SU-DHL-6 (cell line): Measurements from ENCODE around the gene CRYGA.

Source experiments
- H2AFZ ChIP-seq: fragments of 200-600 bp; sonication (generic); 2 replicates; pipeline ENCODE4 v1.6.1; 2014; ENCODE audit warnings: low read depth, mild to moderate bottlenecking, moderate library complexity, mixed read lengths, antibody characterized with exemption, low read length; ENCODE audit not compliant: severe bottlenecking
- H3F3A ChIP-seq: fragments of 200-600 bp; shearing (Covaris generic); 2 replicates; pipeline ENCODE4 v1.6.0; 2016; ENCODE audit warnings: antibody characterized with exemption, mild to moderate bottlenecking; ENCODE audit not compliant: insufficient read depth
- H3K27ac ChIP-seq: fragments of 200-600 bp; sonication (generic); 2 replicates; pipeline ENCODE4 v1.5.1; 2016; ENCODE audit warnings: low read depth, mild to moderate bottlenecking, low read length, moderate library complexity, mixed read lengths
- H3K27me3 ChIP-seq: fragments of 200-600 bp; sonication (generic), shearing (Covaris generic); 2 replicates; pipeline ENCODE4 v1.6.0; 2014; ENCODE audit warnings: mild to moderate bottlenecking, low read length
- H3K36me3 ChIP-seq: fragments of 200-600 bp; sonication (generic); 2 replicates; pipeline ENCODE4 v1.6.1; 2014; ENCODE audit warnings: mild to moderate bottlenecking, low read length, mixed read lengths
- H3K4me2 ChIP-seq: fragments of 300-600, 200-600 bp; shearing (Covaris generic), sonication (generic); 2 replicates; pipeline ENCODE4 v1.6.0; 2014; ENCODE audit warnings: low read length, low read depth, mild to moderate bottlenecking; ENCODE audit not compliant: poor library complexity, severe bottlenecking
- H3K4me3 ChIP-seq: fragments of 200-600 bp; sonication (generic); 2 replicates; pipeline ENCODE4 v1.5.1; 2014; ENCODE audit warnings: antibody characterized with exemption, low read length, mild to moderate bottlenecking, mixed read lengths; ENCODE audit not compliant: insufficient read depth, poor library complexity, severe bottlenecking
- H3K79me2 ChIP-seq: fragments of 200-600 bp; sonication (generic); 2 replicates; pipeline ENCODE4 v1.6.1; 2014; ENCODE audit warnings: mild to moderate bottlenecking, low read length, moderate library complexity; ENCODE audit not compliant: insufficient read depth
- H3K9ac ChIP-seq: fragments of 200-600 bp; sonication (generic); 2 replicates; pipeline ENCODE4 v1.7.0; 2014; ENCODE audit warnings: mild to moderate bottlenecking, low read length
- H3K9me2 ChIP-seq: fragments of 200-600 bp; sonication (generic); replicated peaks from 2 replicates; pipeline ENCODE4 v1.6.1; 2014; ENCODE audit warnings: low read length; ENCODE audit not compliant: insufficient read depth
- H3K9me3 ChIP-seq: fragments of 200-600 bp; sonication (generic); 2 replicates; pipeline ENCODE4 v1.6.1; 2014; ENCODE audit warnings: low read length, mixed read lengths; ENCODE audit not compliant: insufficient read depth
- H4K20me1 ChIP-seq: fragments of 200-600 bp; sonication (generic); 2 replicates; pipeline ENCODE4 v1.6.1; 2014; ENCODE audit warnings: low read depth, mild to moderate bottlenecking, antibody characterized with exemption, low read length, moderate library complexity, mixed read lengths
- EZH2phosphoT487 ChIP-seq: fragments of 200-600 bp; sonication (generic), shearing (Covaris generic); conservative IDR thresholded peaks from 2 replicates; pipeline ENCODE4 v1.6.1; 2018; ENCODE audit warnings: mild to moderate bottlenecking, antibody characterized with exemption, low read length, moderate library complexity, mixed read lengths
- TF ChIP-seq, protein P1 (sequence below): fragments of 200-600 bp; sonication (generic); IDR thresholded peaks from one replicate; pipeline ENCODE4 v1.5.1; 2017; ENCODE audit warnings: antibody characterized with exemption, mild to moderate bottlenecking, low read length, moderate library complexity; ENCODE audit not compliant: insufficient read depth, poor library complexity, severe bottlenecking

The CRYGA gene

DNA sequence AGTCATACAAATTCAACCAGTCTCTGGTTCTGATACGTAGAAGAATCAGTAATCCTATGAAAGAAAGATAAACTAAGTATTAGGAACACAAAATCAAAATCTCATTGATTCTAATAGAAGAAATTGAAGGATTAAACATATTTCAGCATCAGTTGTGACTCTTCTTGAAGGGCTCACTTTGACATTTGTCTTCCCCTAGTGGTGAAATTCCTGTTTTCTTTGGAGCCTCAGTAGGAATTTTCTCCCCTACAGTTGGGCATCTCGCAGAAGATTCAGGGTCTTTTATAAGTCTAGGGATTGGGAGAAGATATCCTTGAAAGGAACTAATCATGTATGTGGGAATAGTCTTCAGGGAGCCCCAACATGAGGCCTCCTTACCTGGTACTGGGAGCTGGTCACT is 14.6 kb downstream of the CRYGA start:
- Histone ChIP-seq H3K9me2 (no peaks in the 10 kb centered on the region), H3K79me2 (no peaks in the 10 kb centered on the region), H3K36me3 (no peaks in the 10 kb centered on the region), H2AFZ (no peak overlapping the region), H4K20me1 (no peaks in the 10 kb centered on the region), H3K27me3 (no peaks in the 10 kb centered on the region), H3K27ac (no peak overlapping the region), H3K9ac (no peak overlapping the region), H3K9me3 (no peaks in the 10 kb centered on the region), H3F3A (no peaks in the 10 kb centered on the region), H3K4me3 (no peak overlapping the region), H3K4me2 (no peak overlapping the region)
- no peak for TF ChIP-seq EZH2phosphoT487
- TF ChIP-seq, protein P1, sequence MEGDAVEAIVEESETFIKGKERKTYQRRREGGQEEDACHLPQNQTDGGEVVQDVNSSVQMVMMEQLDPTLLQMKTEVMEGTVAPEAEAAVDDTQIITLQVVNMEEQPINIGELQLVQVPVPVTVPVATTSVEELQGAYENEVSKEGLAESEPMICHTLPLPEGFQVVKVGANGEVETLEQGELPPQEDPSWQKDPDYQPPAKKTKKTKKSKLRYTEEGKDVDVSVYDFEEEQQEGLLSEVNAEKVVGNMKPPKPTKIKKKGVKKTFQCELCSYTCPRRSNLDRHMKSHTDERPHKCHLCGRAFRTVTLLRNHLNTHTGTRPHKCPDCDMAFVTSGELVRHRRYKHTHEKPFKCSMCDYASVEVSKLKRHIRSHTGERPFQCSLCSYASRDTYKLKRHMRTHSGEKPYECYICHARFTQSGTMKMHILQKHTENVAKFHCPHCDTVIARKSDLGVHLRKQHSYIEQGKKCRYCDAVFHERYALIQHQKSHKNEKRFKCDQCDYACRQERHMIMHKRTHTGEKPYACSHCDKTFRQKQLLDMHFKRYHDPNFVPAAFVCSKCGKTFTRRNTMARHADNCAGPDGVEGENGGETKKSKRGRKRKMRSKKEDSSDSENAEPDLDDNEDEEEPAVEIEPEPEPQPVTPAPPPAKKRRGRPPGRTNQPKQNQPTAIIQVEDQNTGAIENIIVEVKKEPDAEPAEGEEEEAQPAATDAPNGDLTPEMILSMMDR: no peak

DNA sequence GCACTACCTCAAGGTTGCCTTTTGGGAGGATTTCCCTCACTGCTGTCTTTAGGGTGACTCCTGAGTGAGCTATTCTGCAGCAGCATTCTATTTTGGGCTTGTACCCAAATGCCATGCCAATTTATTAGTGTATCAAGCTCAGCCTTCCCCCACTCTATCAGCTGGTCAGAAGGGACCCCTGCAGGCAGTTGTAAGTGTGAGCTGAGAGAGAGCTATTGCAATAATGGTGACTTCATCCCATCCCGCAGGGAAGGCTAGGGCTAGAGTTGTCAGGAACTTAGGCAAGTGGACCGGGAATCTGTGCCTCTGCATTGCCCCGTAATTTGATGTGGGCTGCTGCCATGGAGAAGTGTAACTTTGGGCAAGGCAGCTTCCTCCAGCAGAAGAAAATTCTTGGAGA is 15.6 kb downstream of the CRYGA start:
- TF ChIP-seq, protein P1: no peak
- no peak for TF ChIP-seq EZH2phosphoT487
- Histone ChIP-seq H3K9me3 (no peaks in the 10 kb centered on the region), H3K27me3 (no peaks in the 10 kb centered on the region), H3F3A (no peaks in the 10 kb centered on the region), H3K27ac (no peak overlapping the region), H3K4me3 (no peak overlapping the region), H3K9ac (no peak overlapping the region), H2AFZ (no peak overlapping the region), H3K79me2 (no peaks in the 10 kb centered on the region), H3K9me2 (no peaks in the 10 kb centered on the region), H3K4me2 (no peak overlapping the region), H4K20me1 (no peaks in the 10 kb centered on the region), H3K36me3 (no peaks in the 10 kb centered on the region)

DNA sequence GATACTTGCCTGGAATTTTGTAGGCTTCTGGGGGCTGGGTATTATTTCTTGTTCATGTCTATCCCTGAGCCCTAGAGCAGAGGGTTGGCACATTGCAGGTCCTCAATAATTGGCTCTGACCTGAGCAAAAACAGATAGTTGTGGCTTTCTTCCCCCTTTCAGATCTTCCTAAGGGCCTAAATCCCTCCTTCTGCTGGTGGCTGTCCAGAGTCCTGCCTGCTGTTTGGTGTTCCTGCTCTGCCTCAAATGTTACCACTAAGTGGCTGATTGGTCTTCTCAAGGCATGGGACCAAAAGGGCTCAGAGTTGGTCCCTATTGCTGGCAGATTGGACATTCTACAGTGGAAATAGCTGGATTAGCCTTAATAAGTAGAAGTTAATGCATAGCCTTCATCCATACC is 16.4 kb downstream of the CRYGA start:
- Histone ChIP-seq H3K4me3 (no peak overlapping the region), H3F3A (no peaks in the 10 kb centered on the region), H3K9ac (no peak overlapping the region), H3K9me2 (no peaks in the 10 kb centered on the region), H4K20me1 (no peaks in the 10 kb centered on the region), H3K9me3 (no peaks in the 10 kb centered on the region), H3K79me2 (no peaks in the 10 kb centered on the region), H3K27me3 (no peaks in the 10 kb centered on the region), H3K36me3 (no peaks in the 10 kb centered on the region), H2AFZ (no peak overlapping the region), H3K4me2 (no peak overlapping the region), H3K27ac (no peak overlapping the region)
- no peak for TF ChIP-seq EZH2phosphoT487
- TF ChIP-seq, protein P1: no peak
